Astrocyte (in vitro differentiated cells and primary cell): ENCODE data around the gene NRBF2.

Experiments used
- EZH2 ChIP-seq: IDR thresholded peaks from 2 replicates; pipeline ENCODE4 v1.6.1; 2012; ENCODE audit warnings: mild to moderate bottlenecking, low read length, inconsistent platforms; ENCODE audit not compliant: insufficient read depth
- TF ChIP-seq, protein P1 (sequence below): IDR thresholded peaks from 2 replicates; pipeline ENCODE4 v1.5.1; 2011; ENCODE audit warnings: low read depth, mild to moderate bottlenecking, inconsistent platforms, low read length, moderate library complexity; ENCODE audit not compliant: insufficient read depth

DNA sequence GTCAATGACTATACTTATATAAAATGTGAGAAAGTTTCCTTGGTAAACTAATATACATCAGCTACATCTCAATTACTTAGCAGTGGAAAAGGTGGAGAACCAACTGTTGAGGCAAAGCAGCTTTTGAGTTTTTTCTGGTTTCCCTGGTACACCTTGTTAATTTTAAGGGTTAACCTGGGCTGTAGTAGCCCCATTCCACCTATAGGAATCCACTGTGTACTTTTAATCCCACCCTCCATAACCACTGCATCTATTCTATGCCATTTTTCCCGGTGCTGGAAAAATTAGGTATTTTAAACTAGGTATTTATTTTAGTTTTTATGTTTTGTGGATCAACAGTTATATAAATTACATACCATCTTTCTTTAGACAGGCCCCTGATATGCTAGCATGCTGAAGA is 42.4 kb downstream of the NRBF2 start:
- TF ChIP-seq, protein P1, sequence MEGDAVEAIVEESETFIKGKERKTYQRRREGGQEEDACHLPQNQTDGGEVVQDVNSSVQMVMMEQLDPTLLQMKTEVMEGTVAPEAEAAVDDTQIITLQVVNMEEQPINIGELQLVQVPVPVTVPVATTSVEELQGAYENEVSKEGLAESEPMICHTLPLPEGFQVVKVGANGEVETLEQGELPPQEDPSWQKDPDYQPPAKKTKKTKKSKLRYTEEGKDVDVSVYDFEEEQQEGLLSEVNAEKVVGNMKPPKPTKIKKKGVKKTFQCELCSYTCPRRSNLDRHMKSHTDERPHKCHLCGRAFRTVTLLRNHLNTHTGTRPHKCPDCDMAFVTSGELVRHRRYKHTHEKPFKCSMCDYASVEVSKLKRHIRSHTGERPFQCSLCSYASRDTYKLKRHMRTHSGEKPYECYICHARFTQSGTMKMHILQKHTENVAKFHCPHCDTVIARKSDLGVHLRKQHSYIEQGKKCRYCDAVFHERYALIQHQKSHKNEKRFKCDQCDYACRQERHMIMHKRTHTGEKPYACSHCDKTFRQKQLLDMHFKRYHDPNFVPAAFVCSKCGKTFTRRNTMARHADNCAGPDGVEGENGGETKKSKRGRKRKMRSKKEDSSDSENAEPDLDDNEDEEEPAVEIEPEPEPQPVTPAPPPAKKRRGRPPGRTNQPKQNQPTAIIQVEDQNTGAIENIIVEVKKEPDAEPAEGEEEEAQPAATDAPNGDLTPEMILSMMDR = no peak
- no peak for TF ChIP-seq EZH2
